ENCODE data around the gene VAC14. TPM values are rescaled to one million over a fixed set of nuclear protein-coding genes. Genes with fewer than 3 reads are reported as not detected.

Gene VAC14
- total and polyA plus RNA-seq, 2 experiments from 2014 or later: 42.3 to 77.7 TPM

DNA sequence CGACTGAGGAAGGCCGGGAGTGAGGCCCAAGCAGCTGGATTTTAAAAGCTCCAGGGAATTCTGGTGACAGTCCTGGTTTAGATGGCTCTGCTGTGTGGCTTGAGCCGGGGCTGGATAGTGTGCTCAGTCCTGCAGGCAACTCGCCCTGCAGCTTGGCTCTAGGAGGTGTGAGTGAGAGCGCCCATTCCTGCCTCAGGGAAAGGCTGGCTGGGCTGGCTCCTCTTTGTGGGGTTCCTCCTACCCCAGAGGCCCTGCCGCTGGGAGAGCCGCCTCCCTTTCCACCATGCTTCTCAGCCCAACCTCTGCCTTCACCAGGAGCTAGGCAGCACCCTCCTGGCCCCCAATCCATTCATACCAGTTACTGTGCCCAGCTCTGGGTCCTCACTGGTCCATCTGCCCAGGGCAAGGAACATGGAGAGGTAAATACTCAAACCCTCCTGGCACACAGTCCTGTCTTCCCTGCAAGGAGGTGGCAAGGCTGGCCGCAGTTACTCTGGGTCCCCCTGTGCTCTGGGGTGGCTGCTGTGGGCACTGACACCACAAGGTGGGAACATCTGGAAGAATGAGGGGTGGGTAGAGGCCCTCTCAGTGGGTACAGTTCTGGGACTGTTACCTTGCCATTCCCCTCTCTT, 47.1 kb downstream of the VAC14 start:
- Histone ChIP-seq H3K4me1 (ENCODE audit: insufficient read depth) (peaks cover 9% of the 10 kb centered on the region), H3K27ac (ENCODE audit: low read depth) (no peak overlapping the region), H3K27me3 (ENCODE audit: insufficient read depth) (no peaks in the 10 kb centered on the region), H2AFZ (no peak overlapping the region), H4K20me1 (replicated peaks; ENCODE audit: insufficient read depth) (no peaks in the 10 kb centered on the region; the same call in 1 of the 2 replicates), H3K36me3 (ENCODE audit: insufficient read depth) (no peaks in the 10 kb centered on the region), H3F3A (replicated peaks; ENCODE audit: low read depth) (no peaks in the 10 kb centered on the region), H3K9me2 (ENCODE audit: insufficient read depth) (no peaks in the 10 kb centered on the region), H3K4me3 (no peak overlapping the region), H3K79me2 (replicated peaks; ENCODE audit: insufficient read depth) (no peaks in the 10 kb centered on the region), H3K4me2 (no peak overlapping the region)
- Mint-ChIP-seq H3K36me3 (ENCODE audit: low read depth) (peaks cover 15% of the 10 kb centered on the region), H3K27me3 (ENCODE audit: insufficient read depth, low read depth, poor library complexity) (peaks cover 11% of the 10 kb centered on the region), H3K9me3 (no peaks in the 10 kb centered on the region), H3K4me3 (no peak overlapping the region), H3K4me1 (peaks cover 22% of the 10 kb centered on the region), H3K27ac (no peak overlapping the region)
- TF ChIP-seq, protein P1, sequence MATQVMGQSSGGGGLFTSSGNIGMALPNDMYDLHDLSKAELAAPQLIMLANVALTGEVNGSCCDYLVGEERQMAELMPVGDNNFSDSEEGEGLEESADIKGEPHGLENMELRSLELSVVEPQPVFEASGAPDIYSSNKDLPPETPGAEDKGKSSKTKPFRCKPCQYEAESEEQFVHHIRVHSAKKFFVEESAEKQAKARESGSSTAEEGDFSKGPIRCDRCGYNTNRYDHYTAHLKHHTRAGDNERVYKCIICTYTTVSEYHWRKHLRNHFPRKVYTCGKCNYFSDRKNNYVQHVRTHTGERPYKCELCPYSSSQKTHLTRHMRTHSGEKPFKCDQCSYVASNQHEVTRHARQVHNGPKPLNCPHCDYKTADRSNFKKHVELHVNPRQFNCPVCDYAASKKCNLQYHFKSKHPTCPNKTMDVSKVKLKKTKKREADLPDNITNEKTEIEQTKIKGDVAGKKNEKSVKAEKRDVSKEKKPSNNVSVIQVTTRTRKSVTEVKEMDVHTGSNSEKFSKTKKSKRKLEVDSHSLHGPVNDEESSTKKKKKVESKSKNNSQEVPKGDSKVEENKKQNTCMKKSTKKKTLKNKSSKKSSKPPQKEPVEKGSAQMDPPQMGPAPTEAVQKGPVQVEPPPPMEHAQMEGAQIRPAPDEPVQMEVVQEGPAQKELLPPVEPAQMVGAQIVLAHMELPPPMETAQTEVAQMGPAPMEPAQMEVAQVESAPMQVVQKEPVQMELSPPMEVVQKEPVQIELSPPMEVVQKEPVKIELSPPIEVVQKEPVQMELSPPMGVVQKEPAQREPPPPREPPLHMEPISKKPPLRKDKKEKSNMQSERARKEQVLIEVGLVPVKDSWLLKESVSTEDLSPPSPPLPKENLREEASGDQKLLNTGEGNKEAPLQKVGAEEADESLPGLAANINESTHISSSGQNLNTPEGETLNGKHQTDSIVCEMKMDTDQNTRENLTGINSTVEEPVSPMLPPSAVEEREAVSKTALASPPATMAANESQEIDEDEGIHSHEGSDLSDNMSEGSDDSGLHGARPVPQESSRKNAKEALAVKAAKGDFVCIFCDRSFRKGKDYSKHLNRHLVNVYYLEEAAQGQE (IDR thresholded peaks at IDR 0.05; ENCODE audit: unreplicated experiment): no peak
- TF ChIP-seq POLR2AphosphoS5 (IDR thresholded peaks at IDR 0.05; ENCODE audit: low read depth) (no peak), JUNB (IDR thresholded peaks at IDR 0.05; ENCODE audit: unreplicated experiment) (no peak), NANOG (IDR thresholded peaks at IDR 0.05; ENCODE audit: borderline replicate concordance) (no peak), EZH2 (IDR thresholded peaks at IDR 0.05; ENCODE audit: low read depth, unreplicated experiment) (no peak), ETS1 (IDR thresholded peaks at IDR 0.05) (no peak), ZNF331 (CRISPR knock-in tag; IDR thresholded peaks at IDR 0.05; ENCODE audit: low read depth) (no peak), CTCF (conservative IDR thresholded peaks at IDR 0.05; ENCODE audit: low read depth in 2 of 2) (no peak), CREB1 (CRISPR knock-in tag; IDR thresholded peaks at IDR 0.05; ENCODE audit: low read depth) (no peak), ZNF114 (CRISPR knock-in tag; IDR thresholded peaks at IDR 0.05) (no peak), EZH2phosphoT487 (IDR thresholded peaks at IDR 0.05; ENCODE audit: unreplicated experiment) (no peak), STAT1 (IDR thresholded peaks at IDR 0.05; ENCODE audit: unreplicated experiment) (no peak)
- TF ChIP-seq, protein P2, sequence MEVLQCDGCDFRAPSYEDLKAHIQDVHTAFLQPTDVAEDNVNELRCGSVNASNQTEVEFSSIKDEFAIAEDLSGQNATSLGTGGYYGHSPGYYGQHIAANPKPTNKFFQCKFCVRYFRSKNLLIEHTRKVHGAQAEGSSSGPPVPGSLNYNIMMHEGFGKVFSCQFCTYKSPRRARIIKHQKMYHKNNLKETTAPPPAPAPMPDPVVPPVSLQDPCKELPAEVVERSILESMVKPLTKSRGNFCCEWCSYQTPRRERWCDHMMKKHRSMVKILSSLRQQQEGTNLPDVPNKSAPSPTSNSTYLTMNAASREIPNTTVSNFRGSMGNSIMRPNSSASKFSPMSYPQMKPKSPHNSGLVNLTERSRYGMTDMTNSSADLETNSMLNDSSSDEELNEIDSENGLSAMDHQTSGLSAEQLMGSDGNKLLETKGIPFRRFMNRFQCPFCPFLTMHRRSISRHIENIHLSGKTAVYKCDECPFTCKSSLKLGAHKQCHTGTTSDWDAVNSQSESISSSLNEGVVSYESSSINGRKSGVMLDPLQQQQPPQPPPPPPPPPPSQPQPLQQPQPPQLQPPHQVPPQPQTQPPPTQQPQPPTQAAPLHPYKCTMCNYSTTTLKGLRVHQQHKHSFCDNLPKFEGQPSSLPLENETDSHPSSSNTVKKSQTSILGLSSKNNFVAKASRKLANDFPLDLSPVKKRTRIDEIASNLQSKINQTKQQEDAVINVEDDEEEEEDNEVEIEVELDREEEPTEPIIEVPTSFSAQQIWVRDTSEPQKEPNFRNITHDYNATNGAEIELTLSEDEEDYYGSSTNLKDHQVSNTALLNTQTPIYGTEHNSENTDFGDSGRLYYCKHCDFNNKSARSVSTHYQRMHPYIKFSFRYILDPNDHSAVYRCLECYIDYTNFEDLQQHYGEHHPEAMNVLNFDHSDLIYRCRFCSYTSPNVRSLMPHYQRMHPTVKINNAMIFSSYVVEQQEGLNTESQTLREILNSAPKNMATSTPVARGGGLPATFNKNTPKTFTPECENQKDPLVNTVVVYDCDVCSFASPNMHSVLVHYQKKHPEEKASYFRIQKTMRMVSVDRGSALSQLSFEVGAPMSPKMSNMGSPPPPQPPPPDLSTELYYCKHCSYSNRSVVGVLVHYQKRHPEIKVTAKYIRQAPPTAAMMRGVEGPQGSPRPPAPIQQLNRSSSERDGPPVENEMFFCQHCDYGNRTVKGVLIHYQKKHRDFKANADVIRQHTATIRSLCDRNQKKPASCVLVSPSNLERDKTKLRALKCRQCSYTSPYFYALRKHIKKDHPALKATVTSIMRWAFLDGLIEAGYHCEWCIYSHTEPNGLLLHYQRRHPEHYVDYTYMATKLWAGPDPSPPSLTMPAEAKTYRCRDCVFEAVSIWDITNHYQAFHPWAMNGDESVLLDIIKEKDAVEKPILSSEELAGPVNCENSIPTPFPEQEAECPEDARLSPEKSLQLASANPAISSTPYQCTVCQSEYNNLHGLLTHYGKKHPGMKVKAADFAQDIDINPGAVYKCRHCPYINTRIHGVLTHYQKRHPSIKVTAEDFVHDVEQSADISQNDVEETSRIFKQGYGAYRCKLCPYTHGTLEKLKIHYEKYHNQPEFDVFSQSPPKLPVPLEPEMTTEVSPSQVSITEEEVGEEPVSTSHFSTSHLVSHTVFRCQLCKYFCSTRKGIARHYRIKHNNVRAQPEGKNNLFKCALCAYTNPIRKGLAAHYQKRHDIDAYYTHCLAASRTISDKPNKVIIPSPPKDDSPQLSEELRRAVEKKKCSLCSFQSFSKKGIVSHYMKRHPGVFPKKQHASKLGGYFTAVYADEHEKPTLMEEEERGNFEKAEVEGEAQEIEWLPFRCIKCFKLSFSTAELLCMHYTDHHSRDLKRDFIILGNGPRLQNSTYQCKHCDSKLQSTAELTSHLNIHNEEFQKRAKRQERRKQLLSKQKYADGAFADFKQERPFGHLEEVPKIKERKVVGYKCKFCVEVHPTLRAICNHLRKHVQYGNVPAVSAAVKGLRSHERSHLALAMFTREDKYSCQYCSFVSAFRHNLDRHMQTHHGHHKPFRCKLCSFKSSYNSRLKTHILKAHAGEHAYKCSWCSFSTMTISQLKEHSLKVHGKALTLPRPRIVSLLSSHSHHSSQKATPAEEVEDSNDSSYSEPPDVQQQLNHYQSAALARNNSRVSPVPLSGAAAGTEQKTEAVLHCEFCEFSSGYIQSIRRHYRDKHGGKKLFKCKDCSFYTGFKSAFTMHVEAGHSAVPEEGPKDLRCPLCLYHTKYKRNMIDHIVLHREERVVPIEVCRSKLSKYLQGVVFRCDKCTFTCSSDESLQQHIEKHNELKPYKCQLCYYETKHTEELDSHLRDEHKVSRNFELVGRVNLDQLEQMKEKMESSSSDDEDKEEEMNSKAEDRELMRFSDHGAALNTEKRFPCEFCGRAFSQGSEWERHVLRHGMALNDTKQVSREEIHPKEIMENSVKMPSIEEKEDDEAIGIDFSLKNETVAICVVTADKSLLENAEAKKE (CRISPR knock-in tag; IDR thresholded peaks at IDR 0.05): no peak
- ATAC-seq: no peak; the same call in 2 of the 3 replicates
- no peak for DNase-seq (ENCODE audit: low spot score)

All from GM23338 (cell line).